VCaP (cell line): Measurements from ENCODE around the gene FER.

ENCODE experiments used
- H3K27ac ChIP-seq: fragments of 450-650 bp; 2 replicates; pipeline ENCODE4 v1.5.1; 2017
- TF ChIP-seq, protein P1 (sequence below): fragments of 450-650 bp; conservative IDR thresholded peaks from 2 replicates; pipeline ENCODE4 v1.5.1; 2017; ENCODE audit warnings: mild to moderate bottlenecking, moderate library complexity

The FER gene

DNA sequence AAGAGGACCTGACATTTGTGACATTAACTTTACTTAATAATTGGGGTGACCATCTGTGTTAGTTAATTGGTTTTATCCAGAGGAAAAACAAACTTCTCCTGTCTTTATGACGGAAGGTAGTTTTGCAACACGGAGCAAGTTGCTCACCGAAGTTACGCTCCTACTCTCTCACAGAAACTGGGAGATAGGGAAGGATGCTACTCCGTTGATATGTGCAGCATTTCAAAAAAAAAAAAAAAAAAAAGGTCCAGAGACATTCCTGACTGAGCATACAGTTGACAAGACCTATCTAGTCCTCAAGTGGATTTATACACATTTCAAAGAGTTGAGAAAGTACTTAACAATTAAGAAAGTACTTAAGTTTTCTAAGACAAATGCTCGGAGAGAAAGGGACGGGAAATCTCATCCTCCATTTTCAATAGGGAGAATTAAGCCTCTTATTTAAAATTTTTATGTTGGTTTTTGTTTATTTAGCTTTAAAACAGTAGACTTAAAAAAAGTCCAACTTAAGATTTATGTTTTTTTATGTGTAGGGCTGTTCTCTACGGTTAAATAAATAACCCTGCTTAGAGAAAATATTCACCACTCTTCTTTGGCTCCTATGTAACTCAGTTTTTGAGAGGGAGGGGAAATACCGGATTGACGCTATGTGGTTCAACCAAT, 455 bp upstream of the FER start:
- H3K27ac ChIP-seq: peak overlapping the region; percentile 88
- TF ChIP-seq, protein P1, sequence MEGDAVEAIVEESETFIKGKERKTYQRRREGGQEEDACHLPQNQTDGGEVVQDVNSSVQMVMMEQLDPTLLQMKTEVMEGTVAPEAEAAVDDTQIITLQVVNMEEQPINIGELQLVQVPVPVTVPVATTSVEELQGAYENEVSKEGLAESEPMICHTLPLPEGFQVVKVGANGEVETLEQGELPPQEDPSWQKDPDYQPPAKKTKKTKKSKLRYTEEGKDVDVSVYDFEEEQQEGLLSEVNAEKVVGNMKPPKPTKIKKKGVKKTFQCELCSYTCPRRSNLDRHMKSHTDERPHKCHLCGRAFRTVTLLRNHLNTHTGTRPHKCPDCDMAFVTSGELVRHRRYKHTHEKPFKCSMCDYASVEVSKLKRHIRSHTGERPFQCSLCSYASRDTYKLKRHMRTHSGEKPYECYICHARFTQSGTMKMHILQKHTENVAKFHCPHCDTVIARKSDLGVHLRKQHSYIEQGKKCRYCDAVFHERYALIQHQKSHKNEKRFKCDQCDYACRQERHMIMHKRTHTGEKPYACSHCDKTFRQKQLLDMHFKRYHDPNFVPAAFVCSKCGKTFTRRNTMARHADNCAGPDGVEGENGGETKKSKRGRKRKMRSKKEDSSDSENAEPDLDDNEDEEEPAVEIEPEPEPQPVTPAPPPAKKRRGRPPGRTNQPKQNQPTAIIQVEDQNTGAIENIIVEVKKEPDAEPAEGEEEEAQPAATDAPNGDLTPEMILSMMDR: no peak

DNA sequence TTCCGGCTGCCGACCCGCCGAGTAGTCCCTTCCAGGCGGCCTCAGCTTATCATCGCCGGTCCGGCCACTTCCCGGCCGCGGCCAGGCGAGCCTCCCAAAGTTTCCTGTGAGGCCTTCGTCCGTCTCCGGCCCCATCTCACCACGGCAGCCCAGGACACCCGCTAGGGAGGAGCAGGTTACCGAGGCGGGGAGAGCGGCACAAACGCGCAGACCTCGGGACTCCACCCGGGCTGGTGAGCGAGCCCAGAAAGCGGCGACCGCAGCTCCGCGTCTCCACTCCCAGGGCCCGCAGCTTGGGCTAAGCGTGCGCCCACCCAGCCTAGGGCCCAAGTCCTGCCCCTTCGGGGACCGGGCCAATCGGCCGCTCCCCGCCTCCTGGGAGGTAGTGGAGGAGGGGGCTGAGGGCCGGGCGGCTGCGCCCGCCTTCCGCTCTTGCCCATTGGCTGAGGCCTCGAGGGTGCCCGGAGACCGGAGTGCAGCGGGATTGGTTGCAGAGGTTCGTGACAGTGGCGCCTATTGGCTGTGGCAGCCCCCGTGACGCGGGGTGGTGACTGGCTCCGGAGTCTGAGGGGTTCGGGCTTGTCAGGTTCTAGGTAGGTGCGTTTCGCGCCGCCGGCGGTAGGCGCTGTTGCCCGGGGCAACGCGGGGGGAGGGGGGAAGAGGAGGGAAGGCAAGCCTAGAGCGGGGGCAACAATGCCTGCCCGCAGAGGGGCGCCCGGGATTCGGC, 867 bp downstream of the FER start:
- TF ChIP-seq, protein P1: no peak
- peak overlapping the region; percentile 88 for H3K27ac ChIP-seq

- peak overlapping the region; percentile 88 for H3K27ac ChIP-seq
- TF ChIP-seq, protein P1: no peak
These were observed 1.6 kb downstream of the FER start for GRCh38 chr5:108749128-108749861.

DNA sequence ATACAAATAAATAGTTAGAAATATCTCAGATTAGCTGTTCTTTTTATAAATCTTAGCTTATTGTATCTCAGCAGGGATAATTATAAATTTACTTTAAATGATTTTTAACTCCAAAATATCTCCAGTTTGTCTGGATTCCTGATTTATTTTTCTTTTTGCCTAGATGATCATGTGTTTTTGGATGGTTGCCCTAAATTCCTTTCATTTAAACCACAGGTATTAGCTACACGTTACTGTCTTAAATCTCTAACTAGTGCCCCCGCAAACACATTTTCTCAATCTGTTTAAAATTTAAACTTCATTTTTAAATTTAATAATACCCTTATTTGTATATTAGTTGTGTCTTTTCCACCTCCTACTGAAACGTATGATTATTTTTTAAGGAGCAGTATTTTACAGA, 5.6 kb downstream of the FER start:
- TF ChIP-seq, protein P1: no peak
- H3K27ac ChIP-seq: no peak overlapping the region

- H3K27ac ChIP-seq: no peak overlapping the region
- TF ChIP-seq, protein P1: no peak
These were observed 6.2 kb downstream of the FER start for GRCh38 chr5:108753877-108754276.

DNA sequence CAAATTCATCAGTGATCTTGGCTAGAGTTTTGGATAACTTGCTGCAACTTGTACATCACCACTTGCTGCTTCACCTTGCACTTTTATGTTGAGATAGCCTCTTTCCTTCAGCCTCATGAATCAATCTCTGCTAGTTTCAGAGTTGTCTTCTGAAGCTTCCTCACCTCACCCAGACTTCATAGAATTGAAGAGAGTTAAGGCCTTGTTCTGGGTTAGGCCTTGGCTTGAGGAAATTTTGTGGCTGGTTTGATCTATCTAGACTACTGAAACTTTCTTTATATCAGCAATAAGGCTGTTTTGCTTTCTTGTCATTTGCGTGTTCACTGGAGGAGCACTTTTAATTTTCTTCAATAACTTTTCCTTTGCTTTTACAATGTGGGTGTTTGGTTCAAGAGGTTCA, 12.8 kb downstream of the FER start:
- no peak overlapping the region for H3K27ac ChIP-seq
- TF ChIP-seq, protein P1: no peak

- TF ChIP-seq, protein P1: no peak
- no peak overlapping the region for H3K27ac ChIP-seq
These were observed 15.0 kb downstream of the FER start for GRCh38 chr5:108762660-108763059.
